Peyer's patch (tissue), 4 donors: ENCODE results near the gene PYURF. TPM values are rescaled to one million over a fixed set of nuclear protein-coding genes. Genes with fewer than 3 reads are reported as not detected.
"Not testable (repeated sequence)": the region's sequence is repeated elsewhere in the genome, so short reads cannot be mapped to it uniquely, and the experiment has no call there.

ENCODE experiments used
- DNase-seq, 3 donors: peaks; one replicate each; pipeline ENCODE4 v3.0.0-alpha.2; 2017 to 2019
- H3K27ac ChIP-seq, 4 donors: fragments of 200-600 bp; sonication (generic); one replicate each; pipeline ENCODE4 v1.5.1; 2016 to 2019
- H3K27me3 ChIP-seq, 2 donors: fragments of 200-600 bp; sonication (generic); one replicate each; pipeline ENCODE4 v1.5.1; 2019
- H3K36me3 ChIP-seq, 3 donors: fragments of 200-600 bp; sonication (generic); one replicate each; pipeline ENCODE4 v1.5.1; 2016 to 2019
- H3K4me1 ChIP-seq, 4 donors: fragments of 200-600 bp; sonication (generic); one replicate each; pipeline ENCODE4 v1.5.1; 2016 to 2019
- H3K4me3 ChIP-seq, 4 donors: fragments of 200-600 bp; sonication (generic); 1 replicate in 3 of 4; 2 replicates in 1 of 4; pipeline ENCODE4 v1.5.1; 2016 to 2019; ENCODE audit warnings: mild to moderate bottlenecking in 1 of 4
- H3K9me3 ChIP-seq, 4 donors: fragments of 200-600 bp; sonication (generic); one replicate each; pipeline ENCODE4 v1.5.1; 2016 to 2019; ENCODE audit warnings: mild to moderate bottlenecking in 1 of 4
- CTCF ChIP-seq, 6 experiments: fragments of 450-650 bp in 4 of 6; fragments of 200-600 bp in 2 of 6; sonication (generic) in 1 of 6; IDR thresholded peaks; one replicate each; pipeline ENCODE4 v1.5.1; 2017 to 2019; ENCODE audit warnings: antibody characterized with exemption in 6 of 6, mild to moderate bottlenecking in 3 of 6, moderate library complexity in 1 of 6
- POLR2A ChIP-seq, 2 donors: fragments of 450-650 bp; IDR thresholded peaks; one replicate each; pipeline ENCODE4 v1.5.1; 2017; ENCODE audit warnings: antibody characterized with exemption in 2 of 2, mild to moderate bottlenecking in 2 of 2, moderate library complexity in 2 of 2
- total RNA-seq, 4 donors: library from RNA; depleted of rRNA; stranded (reverse); fragments of >200 nt; gene quantifications; one replicate each; pipeline ENCODE4 v1.1.0, GENCODE V29; 2016

The PYURF gene
- total RNA-seq, result 10 to 100 TPM; 54.0 to 94.9 (median 67.2) TPM

DNA sequence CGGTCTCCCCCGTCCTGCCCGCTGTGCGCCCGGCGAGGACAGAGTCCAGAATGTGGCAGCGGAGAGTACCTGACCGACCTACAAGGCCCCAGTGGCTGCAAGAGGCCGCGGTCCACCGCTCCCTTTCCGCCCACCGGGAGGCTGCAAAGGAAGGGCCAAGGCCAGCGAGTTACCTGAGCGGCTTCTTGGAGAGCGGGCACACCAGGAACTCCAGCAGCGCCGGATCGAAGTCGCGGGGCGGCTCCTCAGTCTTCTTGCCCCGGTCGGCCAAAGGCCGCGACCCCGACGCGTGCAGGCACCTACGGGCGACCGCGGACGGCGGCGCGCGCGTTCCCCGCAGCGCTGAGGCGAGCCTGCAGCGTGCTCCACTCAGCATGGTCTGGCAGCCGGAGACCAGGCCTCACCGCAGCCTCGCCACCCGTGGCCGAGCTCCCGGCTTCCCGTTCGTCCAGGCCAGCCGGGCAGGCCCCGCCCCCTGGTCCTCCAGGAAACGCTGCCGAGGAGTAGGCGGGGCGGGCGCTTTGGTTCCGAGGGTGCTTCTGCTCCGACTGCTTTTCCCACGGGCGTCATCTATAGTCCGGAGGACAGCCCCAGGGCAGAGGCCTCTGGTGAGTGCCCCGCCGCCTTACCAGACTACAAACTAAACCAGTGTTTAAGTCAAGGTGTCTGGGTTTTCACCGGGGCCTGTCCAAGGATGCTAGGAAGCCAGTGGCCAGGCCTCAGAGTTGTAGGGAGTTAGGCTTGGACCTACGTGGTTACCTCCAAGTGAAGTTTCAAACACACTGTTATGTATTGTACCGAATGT is at the start of gene PYURF:
PYURF (minus strand) TSS at position 452 of the 805 bp plus-strand sequence; CDS start at position 376, 76 bp downstream.
- peaks cover 0 to 11% (median 0%) of the 10 kb centered on the region in 3 donors for H3K36me3 ChIP-seq
- no peaks in the 10 kb centered on the region for H3K27me3 ChIP-seq
- TF ChIP-seq CTCF (IDR thresholded peaks at IDR 0.05), result peak in 2 of 6 experiments; percentile 7 to 12
- TF ChIP-seq POLR2A (IDR thresholded peaks at IDR 0.05), result peak; percentile 78 to 79
- peak within 1 kb of the TSS; percentile 48 to 92 (median 69) for H3K4me3 ChIP-seq
- peak within 1 kb of the TSS; percentile 65 to 92 (median 86) for H3K27ac ChIP-seq
- peaks cover 0 to 29% (median 0%) of the 10 kb centered on the region in 4 donors for H3K4me1 ChIP-seq
- peak; percentile 93 to 97 (median 95) for DNase-seq
- no peaks in the 10 kb centered on the region for H3K9me3 ChIP-seq

DNA sequence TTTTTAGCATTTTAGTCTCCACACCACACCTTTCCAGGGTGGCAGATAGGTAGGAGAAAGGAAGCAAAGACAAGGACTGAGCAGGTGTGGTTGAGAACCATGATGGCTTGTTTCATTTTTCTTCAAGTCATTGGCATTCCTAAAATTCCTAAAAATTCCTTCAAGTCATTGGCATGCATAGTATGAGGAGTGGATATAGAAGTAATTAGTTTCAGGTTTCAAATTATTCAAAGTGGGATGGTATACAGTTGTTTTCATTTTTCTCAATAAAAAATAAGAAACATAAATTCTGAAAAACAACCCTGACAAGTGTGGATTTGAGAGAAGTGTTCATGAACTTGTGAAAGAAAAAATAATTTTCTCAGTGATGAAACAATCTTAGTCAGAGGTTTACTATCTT is 46.4 kb upstream of the PYURF start:
- H3K4me3 ChIP-seq, result no peak overlapping the region
- no peaks in the 10 kb centered on the region for H3K4me1 ChIP-seq
- H3K27me3 ChIP-seq, result no peaks in the 10 kb centered on the region
- H3K27ac ChIP-seq, result no peak overlapping the region
- DNase-seq, result no peak
- H3K9me3 ChIP-seq, result no peaks in the 10 kb centered on the region
- no peaks in the 10 kb centered on the region for H3K36me3 ChIP-seq
- no peak for TF ChIP-seq CTCF (IDR thresholded peaks at IDR 0.05)

- no peaks in the 10 kb centered on the region for H3K9me3 ChIP-seq
- H3K36me3 ChIP-seq, result no peaks in the 10 kb centered on the region
- TF ChIP-seq POLR2A (IDR thresholded peaks at IDR 0.05) (no peak), CTCF (IDR thresholded peaks at IDR 0.05) (no peak)
- H3K27ac ChIP-seq, result no peak overlapping the region
- H3K27me3 ChIP-seq, result no peaks in the 10 kb centered on the region
- no peak for DNase-seq
- no peaks in the 10 kb centered on the region for H3K4me1 ChIP-seq
- no peak overlapping the region for H3K4me3 ChIP-seq
These were observed 44.0 kb upstream of the PYURF start for GRCh38 chr4:88567591-88567990.

- H3K27me3 ChIP-seq, result no peaks in the 10 kb centered on the region
- H3K9me3 ChIP-seq, result no peaks in the 10 kb centered on the region
- no peak for DNase-seq
- H3K27ac ChIP-seq, result no peak overlapping the region
- no peak for TF ChIP-seq CTCF (IDR thresholded peaks at IDR 0.05)
- TF ChIP-seq POLR2A (IDR thresholded peaks at IDR 0.05), result no peak
- no peak overlapping the region for H3K4me3 ChIP-seq
- H3K4me1 ChIP-seq, result no peaks in the 10 kb centered on the region
- H3K36me3 ChIP-seq, result no peaks in the 10 kb centered on the region
These were observed 26.2 kb upstream of the PYURF start for GRCh38 chr4:88549815-88550214.

DNA sequence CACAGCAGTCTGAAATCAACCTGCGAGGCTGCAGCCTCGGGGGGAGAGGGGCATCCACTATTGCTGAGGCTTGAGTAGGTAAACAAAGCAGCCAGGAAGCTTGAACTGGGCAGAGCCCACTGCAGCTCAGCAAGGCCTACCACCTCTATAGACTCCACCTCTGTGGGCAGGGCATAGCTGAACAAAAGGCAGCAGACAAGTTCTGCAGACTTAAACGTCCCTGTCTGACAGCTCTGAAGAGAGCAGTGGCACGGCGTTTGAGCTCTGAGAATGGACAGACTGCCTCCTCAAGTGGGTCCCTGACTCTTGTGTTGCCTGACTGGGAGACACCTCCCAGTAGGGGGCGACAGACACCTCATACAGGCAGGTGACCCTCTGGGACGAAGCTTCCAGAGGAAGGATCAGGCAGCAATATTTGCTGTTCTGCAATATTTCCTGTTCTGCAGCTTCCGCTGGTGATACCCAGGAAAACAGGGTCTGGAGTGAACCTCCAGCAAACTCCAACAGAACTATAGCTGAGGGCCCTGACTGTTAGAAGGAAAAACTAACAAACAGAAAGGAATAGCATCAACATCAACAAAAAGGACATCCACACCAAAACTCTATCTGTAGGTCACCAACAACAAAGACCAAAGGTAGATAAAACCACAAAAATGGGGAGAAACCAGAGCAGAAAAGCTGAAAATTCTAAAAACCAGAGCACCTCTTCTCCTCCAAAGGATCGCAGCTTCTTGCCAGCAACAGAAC is 15.9 kb upstream of the PYURF start:
- DNase-seq, result peak; percentile 68 to 91 (median 71)
- H3K27ac ChIP-seq, H3K27me3 ChIP-seq, H3K9me3 ChIP-seq, H3K4me1 ChIP-seq, H3K36me3 ChIP-seq, H3K4me3 ChIP-seq: not testable (repeated sequence)
- TF ChIP-seq CTCF (IDR thresholded peaks at IDR 0.05), result peak; percentile 38 to 83 (median 72)
